ENCODE data around the gene MYO1C. TPM values are rescaled to one million over a fixed set of nuclear protein-coding genes. Genes with fewer than 3 reads are reported as not detected.

MYO1C gene
- total RNA-seq, 1 experiment from 2014 or later: 251 TPM

- Histone ChIP-seq H3K9me3 (ENCODE audit: control insufficient read depth, insufficient read depth, low read depth, low read length) (no peaks in the 10 kb centered on the region), H3K27ac (ENCODE audit: low read length) (no peak overlapping the region), H3K36me3 (ENCODE audit: control insufficient read depth, insufficient read depth, low read length) (peaks cover 5% of the 10 kb centered on the region), H3K27me3 (ENCODE audit: control insufficient read depth, insufficient read depth, low read length) (no peaks in the 10 kb centered on the region), H3K4me1 (ENCODE audit: control insufficient read depth, insufficient read depth, low read length) (peaks cover 4% of the 10 kb centered on the region; the same call in 1 of the 2 replicates), H3K4me3 (ENCODE audit: low read depth in 2 of 2, low read length in 2 of 2) (no peak overlapping the region)
- intact Hi-C loops (cut with micrococcal nuclease; ENCODE audit: unreplicated experiment): no loop called here
- TF ChIP-seq POLR2AphosphoS5 (IDR thresholded peaks at IDR 0.05; ENCODE audit: low read depth, low read length) (no peak), TCF7L2 (IDR thresholded peaks at IDR 0.05; ENCODE audit: low read depth, low read length) (no peak), SIN3A (IDR thresholded peaks at IDR 0.05; ENCODE audit: borderline replicate concordance, insufficient read depth, low read depth, low read length) (no peak)
- BruUV-seq (replicated peaks): no TSS peak
- DNase-seq (ENCODE audit: low read depth, low spot score): no peak
- ChIA-PET CTCF (no interaction called here), POLR2A (no interaction called here)
- in situ Hi-C loops (cut with HindIII; ENCODE audit: low pct_unique_long_range_greater_than_20kb, low sequenced_read_pairs): no loop called here
- no peak for ATAC-seq
These were observed 24.5 kb downstream of the MYO1C start for GRCh38 chr17:1467898-1468492.

GRCh38 chr17:1467258-1467657, 25.2 kb downstream of the MYO1C start:
- Histone ChIP-seq H3K27ac (ENCODE audit: low read length) (no peak overlapping the region), H3K9me3 (ENCODE audit: control insufficient read depth, insufficient read depth, low read depth, low read length) (no peaks in the 10 kb centered on the region), H3K4me1 (ENCODE audit: control insufficient read depth, insufficient read depth, low read length) (peaks cover 6% of the 10 kb centered on the region; the same call in 1 of the 2 replicates), H3K36me3 (ENCODE audit: control insufficient read depth, insufficient read depth, low read length) (peaks cover 5% of the 10 kb centered on the region), H3K27me3 (ENCODE audit: control insufficient read depth, insufficient read depth, low read length) (no peaks in the 10 kb centered on the region), H3K4me3 (ENCODE audit: low read depth in 2 of 2, low read length in 2 of 2) (no peak overlapping the region)
- ChIA-PET POLR2A (no interaction called here), CTCF (no interaction called here)
- intact Hi-C loops (cut with micrococcal nuclease; ENCODE audit: unreplicated experiment) (no loop called here), in situ Hi-C loops (cut with HindIII; ENCODE audit: low pct_unique_long_range_greater_than_20kb, low sequenced_read_pairs) (no loop called here)
- ATAC-seq (no peak), DNase-seq (ENCODE audit: low read depth, low spot score) (no peak)
- TF ChIP-seq CTCF (IDR thresholded peaks at IDR 0.05): no peak
- TF ChIP-seq TCF7L2 (IDR thresholded peaks at IDR 0.05; ENCODE audit: low read depth, low read length): no peak
- TF ChIP-seq POLR2AphosphoS5 (IDR thresholded peaks at IDR 0.05; ENCODE audit: low read depth, low read length): no peak
- no peak for TF ChIP-seq REST (IDR thresholded peaks at IDR 0.05; ENCODE audit: insufficient read depth in 1 of 2, low read depth in 2 of 2, low read length in 1 of 2)
- TF ChIP-seq SIN3A (IDR thresholded peaks at IDR 0.05; ENCODE audit: borderline replicate concordance, insufficient read depth, low read depth, low read length): no peak
- no TSS peak for BruUV-seq (replicated peaks)

- Histone ChIP-seq H3K4me1 (ENCODE audit: control insufficient read depth, insufficient read depth, low read length) (peaks cover 20% of the 10 kb centered on the region), H3K9me3 (ENCODE audit: control insufficient read depth, insufficient read depth, low read depth, low read length) (no peaks in the 10 kb centered on the region), H3K27ac (ENCODE audit: low read length) (no peak overlapping the region; the same call in 1 of the 2 replicates), H3K36me3 (ENCODE audit: control insufficient read depth, insufficient read depth, low read length) (peaks cover 3% of the 10 kb centered on the region; the same call in 1 of the 2 replicates), H3K27me3 (ENCODE audit: control insufficient read depth, insufficient read depth, low read length) (no peaks in the 10 kb centered on the region), H3K4me3 (ENCODE audit: low read depth in 2 of 2, low read length in 2 of 2) (no peak overlapping the region)
- intact Hi-C loops (cut with micrococcal nuclease; ENCODE audit: unreplicated experiment): no loop called here
- in situ Hi-C loops (cut with HindIII; ENCODE audit: low pct_unique_long_range_greater_than_20kb, low sequenced_read_pairs): no loop called here
- no peak for ATAC-seq
- BruUV-seq (replicated peaks): no TSS peak
- DNase-seq (ENCODE audit: low read depth, low spot score): no peak
- ChIA-PET POLR2A (no interaction called here), CTCF (no interaction called here)
- TF ChIP-seq TCF7L2 (IDR thresholded peaks at IDR 0.05; ENCODE audit: low read depth, low read length) (no peak), SIN3A (IDR thresholded peaks at IDR 0.05; ENCODE audit: borderline replicate concordance, insufficient read depth, low read depth, low read length) (no peak), CTCF (IDR thresholded peaks at IDR 0.05) (no peak), POLR2AphosphoS5 (IDR thresholded peaks at IDR 0.05; ENCODE audit: low read depth, low read length) (no peak), REST (IDR thresholded peaks at IDR 0.05; ENCODE audit: insufficient read depth in 1 of 2, low read depth in 2 of 2, low read length in 1 of 2) (no peak)
These were observed 28.3 kb downstream of the MYO1C start for GRCh38 chr17:1464186-1464585.
